IMR-90 (cell line): Measurements from ENCODE around the gene PARK7. TPM values are rescaled to one million over a fixed set of nuclear protein-coding genes. Genes with fewer than 3 reads are reported as not detected.

Experiments
- ATAC-seq: fragments of 200-7000 bp; cut with Tn5 transposase; 2 replicates; pipeline ENCODE4 v1.9.1; 2020; ENCODE audit warnings: low read depth, mild to moderate bottlenecking, moderate library complexity
- BruUV-seq: library from RNA; stranded (reverse); fragments of 400-500 nt; replicated peaks from 2 replicates; lab custom pipeline; 2021; lab: Mats Ljungman, UMichigan
- CTCF ChIA-PET: fragments of 300-600 bp; formaldehyde crosslinking; extraction: SDS; loops from one replicate; lab custom pipeline; 2021; ENCODE audit warnings: antibody characterized with exemption; lab: Yijun Ruan, JAX
- POLR2A ChIA-PET: fragments of 300-600 bp; sonication (Branson Sonifier 250); formaldehyde crosslinking; loops from one replicate; lab custom pipeline; 2022; ENCODE audit warnings: antibody characterized with exemption; ENCODE audit not compliant: unreplicated experiment; lab: Charles Lee
- DNase-seq: peaks from one replicate; pipeline ENCODE4 v3.0.0; 2013
- H2AFZ ChIP-seq: replicated peaks from 2 replicates; pipeline ENCODE3; 2013; ENCODE audit warnings: low read length, mild to moderate bottlenecking; ENCODE audit not compliant: poor library complexity
- H2AK5ac ChIP-seq: 2 replicates; pipeline ENCODE4 v1.6.1; 2013; ENCODE audit warnings: low read depth, low read length, inconsistent platforms
- H2AK9ac ChIP-seq: replicated peaks from 2 replicates; pipeline ENCODE3; 2013; ENCODE audit warnings: mild to moderate bottlenecking, low read depth, low read length, moderate library complexity; ENCODE audit not compliant: poor library complexity
- H2BK120ac ChIP-seq: 2 replicates; pipeline ENCODE4 v1.6.1; 2013; ENCODE audit warnings: low read depth, low read length, inconsistent platforms
- H2BK15ac ChIP-seq: 3 replicates; pipeline ENCODE4 v1.6.1; 2013; ENCODE audit warnings: low read depth, low read length, inconsistent platforms
- H2BK20ac ChIP-seq: 2 replicates; pipeline ENCODE4 v1.6.1; 2013; ENCODE audit warnings: low read depth, mild to moderate bottlenecking, inconsistent platforms, low read length, moderate library complexity
- H2BK5ac ChIP-seq: 2 replicates; pipeline ENCODE4 v1.6.1; 2013; ENCODE audit warnings: mild to moderate bottlenecking, low read depth, low read length, inconsistent platforms; ENCODE audit not compliant: poor library complexity, severe bottlenecking
- H3K14ac ChIP-seq: replicated peaks from 2 replicates; pipeline ENCODE4 v1.6.1; 2013; ENCODE audit warnings: low read depth, low read length, inconsistent platforms
- H3K18ac ChIP-seq: 2 replicates; pipeline ENCODE4 v1.6.1; 2013; ENCODE audit warnings: low read depth, low read length, control low read depth
- H3K23ac ChIP-seq: 2 replicates; pipeline ENCODE4 v1.6.1; 2013; ENCODE audit warnings: low read depth, low read length, inconsistent platforms
- H3K27ac ChIP-seq: 2 replicates; pipeline ENCODE4 v1.5.1; 2013; ENCODE audit warnings: mild to moderate bottlenecking, control low read depth, low read length; ENCODE audit not compliant: insufficient read depth
- H3K27me3 ChIP-seq: 2 replicates; pipeline ENCODE4 v1.6.1; 2013; ENCODE audit warnings: low read length; ENCODE audit not compliant: control insufficient read depth, insufficient read depth
- H3K36me3 ChIP-seq: 2 replicates; pipeline ENCODE4 v1.6.1; 2013; ENCODE audit warnings: low read length, mixed read lengths; ENCODE audit not compliant: control insufficient read depth, insufficient read depth
- H3K4ac ChIP-seq: 2 replicates; pipeline ENCODE4 v1.6.1; 2013; ENCODE audit warnings: low read depth, low read length, inconsistent platforms
- H3K4me1 ChIP-seq: 2 replicates; pipeline ENCODE4 v1.6.1; 2013; ENCODE audit warnings: low read length, mixed read lengths; ENCODE audit not compliant: control insufficient read depth, insufficient read depth
- H3K4me2 ChIP-seq: 2 replicates; pipeline ENCODE4 v1.6.1; 2013; ENCODE audit warnings: low read depth, mild to moderate bottlenecking, control low read depth, low read length, moderate library complexity
- H3K4me3 ChIP-seq: 2 replicates; pipeline ENCODE4 v1.5.1; 2013; ENCODE audit warnings: low read depth, mild to moderate bottlenecking, control low read depth, low read length, moderate library complexity; ENCODE audit not compliant: insufficient read depth
- H3K56ac ChIP-seq: 2 replicates; pipeline ENCODE4 v1.6.1; 2013; ENCODE audit warnings: low read length, inconsistent platforms; ENCODE audit not compliant: insufficient read depth; ENCODE audit errors: extremely low read depth
- H3K79me1 ChIP-seq, 2 experiments: 2 replicates each; pipeline ENCODE4 v1.6.1; 2013; ENCODE audit warnings: low read length in 2 of 2, inconsistent platforms in 1 of 2, low read depth in 1 of 2
- H3K9ac ChIP-seq: 2 replicates; pipeline ENCODE4 v1.6.1; 2013; ENCODE audit warnings: low read depth, low read length, control low read depth
- H3K9me1 ChIP-seq: 2 replicates; pipeline ENCODE4 v1.6.1; 2013; ENCODE audit warnings: low read length, inconsistent platforms; ENCODE audit not compliant: insufficient read depth
- H3K9me3 ChIP-seq: 2 replicates; pipeline ENCODE4 v1.6.1; 2013; ENCODE audit warnings: low read length; ENCODE audit not compliant: control insufficient read depth, insufficient read depth
- H4K20me1 ChIP-seq: 2 replicates; pipeline ENCODE4 v1.6.1; 2013; ENCODE audit warnings: low read length, inconsistent platforms; ENCODE audit not compliant: insufficient read depth
- H4K5ac ChIP-seq: 2 replicates; pipeline ENCODE4 v1.6.1; 2013; ENCODE audit warnings: mild to moderate bottlenecking, low read depth, low read length, control low read depth
- H4K8ac ChIP-seq, 2 experiments: 2 replicates each; pipeline ENCODE4 v1.6.1; 2013; ENCODE audit warnings: low read depth in 2 of 2, low read length in 2 of 2, control low read depth in 1 of 2, inconsistent platforms in 1 of 2
- H4K91ac ChIP-seq: 2 replicates; pipeline ENCODE4 v1.6.1; 2013; ENCODE audit warnings: low read depth, low read length, inconsistent platforms; ENCODE audit not compliant: insufficient read depth
- BHLHE40 ChIP-seq: fragments of 150-350 bp; IDR thresholded peaks from 2 replicates; pipeline ENCODE4 v1.6.1; 2016; ENCODE audit warnings: mild to moderate bottlenecking, low read depth, low read length
- CEBPB ChIP-seq: IDR thresholded peaks from 2 replicates; pipeline ENCODE4 v1.6.1; 2012; ENCODE audit warnings: low read depth, low read length, improper control_type of control experiment
- CHD1 ChIP-seq: IDR thresholded peaks from 2 replicates; pipeline ENCODE4 v1.6.1; 2012; ENCODE audit warnings: low read depth, low read length, improper control_type of control experiment
- CTCF ChIP-seq: conservative IDR thresholded peaks from 2 replicates; pipeline ENCODE4 v1.5.1; 2012; ENCODE audit warnings: mild to moderate bottlenecking, low read depth, low read length, improper control_type of control experiment
- ELK1 ChIP-seq: fragments of 150-350 bp; IDR thresholded peaks from 2 replicates; pipeline ENCODE4 v1.6.1; 2016; ENCODE audit warnings: low read depth, mild to moderate bottlenecking, low read length, moderate library complexity, borderline replicate concordance
- FOS ChIP-seq: fragments of 150-350 bp; IDR thresholded peaks from 2 replicates; pipeline ENCODE4 v1.6.1; 2016; ENCODE audit warnings: low read depth, low read length
- MAFK ChIP-seq: IDR thresholded peaks from 2 replicates; pipeline ENCODE4 v1.6.1; 2012; ENCODE audit warnings: low read depth, low read length, improper control_type of control experiment
- MAZ ChIP-seq: IDR thresholded peaks from 2 replicates; pipeline ENCODE4 v1.6.1; 2012; ENCODE audit warnings: low read depth, mild to moderate bottlenecking, low read length, improper control_type of control experiment, moderate library complexity, borderline replicate concordance
- MXI1 ChIP-seq: IDR thresholded peaks from 2 replicates; pipeline ENCODE4 v1.6.1; 2012; ENCODE audit warnings: low read depth, mild to moderate bottlenecking, low read length, moderate library complexity, borderline replicate concordance
- NFE2L2 ChIP-seq: fragments of 150-350 bp; IDR thresholded peaks from 2 replicates; pipeline ENCODE4 v1.6.1; 2016; ENCODE audit warnings: low read depth, mild to moderate bottlenecking, low read length
- POLR2A ChIP-seq: IDR thresholded peaks from 2 replicates; pipeline ENCODE4 v1.6.1; 2012; ENCODE audit warnings: mild to moderate bottlenecking, low read depth, low read length
- RAD21 ChIP-seq: IDR thresholded peaks from 2 replicates; pipeline ENCODE4 v1.6.1; 2012; ENCODE audit warnings: low read length, improper control_type of control experiment
- RCOR1 ChIP-seq: IDR thresholded peaks from 2 replicates; pipeline ENCODE4 v1.6.1; 2012; ENCODE audit warnings: mild to moderate bottlenecking, low read length, improper control_type of control experiment; ENCODE audit not compliant: insufficient replicate concordance
- RFX5 ChIP-seq: IDR thresholded peaks from 2 replicates; pipeline ENCODE4 v1.8.0; 2012; ENCODE audit warnings: low read depth, mild to moderate bottlenecking, low read length, moderate library complexity
- SMC3 ChIP-seq: fragments of 150-350 bp; IDR thresholded peaks from 2 replicates; pipeline ENCODE4 v1.6.1; 2016; ENCODE audit warnings: low read depth, mild to moderate bottlenecking, antibody characterized with exemption, low read length, moderate library complexity
- USF2 ChIP-seq: fragments of 150-350 bp; IDR thresholded peaks from 2 replicates; pipeline ENCODE4 v1.6.1; 2017; ENCODE audit warnings: mild to moderate bottlenecking, antibody characterized with exemption, low read length, low read depth
- WGBS, 2 experiments: methylation state at CpG; one replicate each; pipeline versions ENCODE4 v1.1.5 to v1.1.7; 2013; ENCODE audit warnings: missing lambda C conversion rate in 2 of 2; ENCODE audit not compliant: insufficient read length in 1 of 2; ENCODE audit errors: extremely low coverage in 2 of 2; 5-methylcytosine and 5-hydroxymethylcytosine counted together
- dilution Hi-C: fragments of 300-500 bp; cut with HindIII; formaldehyde crosslinking; loops from one replicate; pipeline ENCODE4 v1.14.3; 2018; ENCODE audit warnings: low sequenced_read_pairs; ENCODE audit not compliant: unreplicated experiment
- in situ Hi-C: fragments of 300-500 bp; cut with MboI; formaldehyde crosslinking; loops from 3 replicates; pipeline ENCODE4 v1.14.3; 2019; ENCODE audit warnings: low sequenced_read_pairs, inconsistent platforms, mixed read lengths
- intact Hi-C: fragments of 100-400 bp; cut with micrococcal nuclease; formaldehyde crosslinking; loops from 2 replicates; pipeline ENCODE4 v1.10.0; 2022
- polyA plus RNA-seq, 3 experiments: library from polyadenylated mRNA; depleted of rRNA; stranded (reverse); fragments of >200 nt; gene quantifications; 2 replicates each; pipeline ENCODE4 v1.2.3, GENCODE V29; 2012; ENCODE audit warnings: low replicate concordance in 1 of 3
- total RNA-seq: library from RNA; depleted of rRNA; stranded (reverse); fragments of >200 nt; gene quantifications from 2 replicates; pipeline ENCODE4 v1.2.3, GENCODE V29; 2012

Gene PARK7
- total and polyA plus RNA-seq, 2 of the 4 experiments (the other 2 are of a cell fraction), result 207 to 357 TPM

GRCh38 chr1:7932524-7933138 is 28.9 kb upstream of the PARK7 start:
- dilution Hi-C loops, result no loop called here

More at GRCh38 chr1:7932524-7933138, 28.9 kb upstream of the PARK7 start:
- Histone ChIP-seq H3K56ac (no peak overlapping the region), H3K14ac (no peak overlapping the region), H3K9me1 (no peaks in the 10 kb centered on the region; the same call in none of the 2 replicates), H2AK9ac (no peak overlapping the region), H3K4me2 (no peak overlapping the region), H3K4ac (no peak overlapping the region), H3K79me1 (no peaks in the 10 kb centered on the region), H2BK120ac (no peak overlapping the region), H2BK5ac (no peak overlapping the region), H3K23ac (no peak overlapping the region), H3K9ac (no peak overlapping the region), H3K27ac (no peak overlapping the region), H3K27me3 (peaks cover 27% of the 10 kb centered on the region), H4K20me1 (no peaks in the 10 kb centered on the region), H4K8ac (no peak overlapping the region), H3K18ac (no peak overlapping the region), H3K4me3 (no peak overlapping the region), H3K4me1 (no peaks in the 10 kb centered on the region), H2BK20ac (no peak overlapping the region), H3K36me3 (no peaks in the 10 kb centered on the region), H2AK5ac (no peak overlapping the region), H2BK15ac (no peak overlapping the region), H3K9me3 (no peaks in the 10 kb centered on the region), H4K5ac (no peak overlapping the region), H4K91ac (no peak overlapping the region), H2AFZ (no peak overlapping the region)
- DNase-seq (no peak), ATAC-seq (no peak)
- no TSS peak for BruUV-seq
- CTCF ChIA-PET, result no interaction called here
- intact Hi-C loops, result no loop called here
- TF ChIP-seq BHLHE40 (no peak), CTCF (no peak), CHD1 (no peak), USF2 (no peak), CEBPB (no peak), MAZ (no peak), MAFK (no peak), NFE2L2 (no peak), ELK1 (no peak), RAD21 (no peak), MXI1 (no peak), RFX5 (no peak), RCOR1 (no peak), FOS (no peak), SMC3 (no peak), POLR2A (no peak)
- in situ Hi-C loops, result no loop called here
- POLR2A ChIA-PET, result no interaction called here
- 79% methylated on average over 7 of the region's 15 CpGs; no CpG with 5 or more reads in 1 of the 2 experiments for WGBS, 2 experiments
